Astrocyte of the cerebellum (primary cell): Measurements from ENCODE around the gene OPRM1.

ENCODE experiments used
- DNase-seq: peaks from one replicate; pipeline ENCODE4 v3.0.0-alpha.2; 2011; ENCODE audit warnings: low read depth
- H3K4me3 ChIP-seq: 2 replicates; pipeline ENCODE4 v1.5.1; 2011; ENCODE audit warnings: mild to moderate bottlenecking, low read depth, low read length, moderate library complexity
- CTCF ChIP-seq: IDR thresholded peaks from 2 replicates; pipeline ENCODE4 v1.5.1; 2012; ENCODE audit warnings: low read length, low read depth, moderate library complexity, mild to moderate bottlenecking; ENCODE audit errors: missing control alignments
- in situ Hi-C: cut with HindIII; loops from 2 replicates; pipeline ENCODE4 v1.10.0; 2017; ENCODE audit warnings: low sequenced_read_pairs

OPRM1 gene

GRCh38 chr6:154206141-154206540 lies 167.1 kb downstream of the OPRM1 start:
- no peak for TF ChIP-seq CTCF
- H3K4me3 ChIP-seq, result no peak overlapping the region
- no peak for DNase-seq
- in situ Hi-C loops, result no loop called here

GRCh38 chr6:154206996-154207395 lies 168.0 kb downstream of the OPRM1 start:
- no peak for DNase-seq
- in situ Hi-C loops, result no loop called here
- no peak overlapping the region for H3K4me3 ChIP-seq
- TF ChIP-seq CTCF, result no peak

GRCh38 chr6:154209555-154209954 lies 170.5 kb downstream of the OPRM1 start:
- in situ Hi-C loops, result no loop called here

DNA sequence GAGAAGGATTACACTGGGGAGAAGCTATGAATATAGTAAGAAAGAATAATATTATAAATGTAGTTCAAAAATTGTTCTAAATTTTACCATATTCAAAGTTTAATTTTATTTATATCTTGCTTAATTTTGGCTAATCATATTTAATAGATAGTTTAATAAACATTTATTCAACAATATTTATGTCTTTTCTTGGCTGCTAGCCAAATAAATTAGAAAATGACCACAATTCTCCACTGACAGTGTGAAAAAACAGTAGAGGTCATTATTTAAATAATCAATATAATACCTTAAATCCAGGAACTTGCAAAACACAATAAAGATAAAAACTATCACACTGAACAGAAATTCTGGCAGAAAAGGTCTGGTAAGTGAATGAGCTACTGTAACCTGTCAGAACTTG lies 171.6 kb downstream of the OPRM1 start:
- H3K4me3 ChIP-seq, result no peak overlapping the region
- no peak for TF ChIP-seq CTCF
- in situ Hi-C loops, result no loop called here
- no peak for DNase-seq

More at GRCh38 chr6:154209555-154209954, 170.5 kb downstream of the OPRM1 start:
- H3K4me3 ChIP-seq, result no peak overlapping the region
- no peak for TF ChIP-seq CTCF
- DNase-seq, result no peak

- TF ChIP-seq CTCF, result no peak
- no peak overlapping the region for H3K4me3 ChIP-seq
- in situ Hi-C loops, result no loop called here
- DNase-seq, result no peak
These were observed 174.7 kb downstream of the OPRM1 start for GRCh38 chr6:154213782-154214181.

GRCh38 chr6:154218301-154218700 lies 179.3 kb downstream of the OPRM1 start:
- in situ Hi-C loops, result no loop called here
- no peak for DNase-seq
- TF ChIP-seq CTCF, result no peak
- H3K4me3 ChIP-seq, result no peak overlapping the region

- no peak for TF ChIP-seq CTCF
- no peak for DNase-seq
- in situ Hi-C loops, result no loop called here
- no peak overlapping the region for H3K4me3 ChIP-seq
These were observed 179.7 kb downstream of the OPRM1 start for GRCh38 chr6:154218787-154219186.
